Measurements from ENCODE around the gene FSTL3. TPM values are rescaled to one million over a fixed set of nuclear protein-coding genes. Genes with fewer than 3 reads are reported as not detected.

The FSTL3 gene
- total and polyA plus RNA-seq, 10 of the 15 experiments (the other 5 are each of a cell fraction or from before 2014, with no cell fraction given), result 0.42 to 13.5 (median 3.6) TPM

GRCh38 chr19:644363-644762, 31.8 kb upstream of the FSTL3 start (continued):
- TF ChIP-seq, protein P1, sequence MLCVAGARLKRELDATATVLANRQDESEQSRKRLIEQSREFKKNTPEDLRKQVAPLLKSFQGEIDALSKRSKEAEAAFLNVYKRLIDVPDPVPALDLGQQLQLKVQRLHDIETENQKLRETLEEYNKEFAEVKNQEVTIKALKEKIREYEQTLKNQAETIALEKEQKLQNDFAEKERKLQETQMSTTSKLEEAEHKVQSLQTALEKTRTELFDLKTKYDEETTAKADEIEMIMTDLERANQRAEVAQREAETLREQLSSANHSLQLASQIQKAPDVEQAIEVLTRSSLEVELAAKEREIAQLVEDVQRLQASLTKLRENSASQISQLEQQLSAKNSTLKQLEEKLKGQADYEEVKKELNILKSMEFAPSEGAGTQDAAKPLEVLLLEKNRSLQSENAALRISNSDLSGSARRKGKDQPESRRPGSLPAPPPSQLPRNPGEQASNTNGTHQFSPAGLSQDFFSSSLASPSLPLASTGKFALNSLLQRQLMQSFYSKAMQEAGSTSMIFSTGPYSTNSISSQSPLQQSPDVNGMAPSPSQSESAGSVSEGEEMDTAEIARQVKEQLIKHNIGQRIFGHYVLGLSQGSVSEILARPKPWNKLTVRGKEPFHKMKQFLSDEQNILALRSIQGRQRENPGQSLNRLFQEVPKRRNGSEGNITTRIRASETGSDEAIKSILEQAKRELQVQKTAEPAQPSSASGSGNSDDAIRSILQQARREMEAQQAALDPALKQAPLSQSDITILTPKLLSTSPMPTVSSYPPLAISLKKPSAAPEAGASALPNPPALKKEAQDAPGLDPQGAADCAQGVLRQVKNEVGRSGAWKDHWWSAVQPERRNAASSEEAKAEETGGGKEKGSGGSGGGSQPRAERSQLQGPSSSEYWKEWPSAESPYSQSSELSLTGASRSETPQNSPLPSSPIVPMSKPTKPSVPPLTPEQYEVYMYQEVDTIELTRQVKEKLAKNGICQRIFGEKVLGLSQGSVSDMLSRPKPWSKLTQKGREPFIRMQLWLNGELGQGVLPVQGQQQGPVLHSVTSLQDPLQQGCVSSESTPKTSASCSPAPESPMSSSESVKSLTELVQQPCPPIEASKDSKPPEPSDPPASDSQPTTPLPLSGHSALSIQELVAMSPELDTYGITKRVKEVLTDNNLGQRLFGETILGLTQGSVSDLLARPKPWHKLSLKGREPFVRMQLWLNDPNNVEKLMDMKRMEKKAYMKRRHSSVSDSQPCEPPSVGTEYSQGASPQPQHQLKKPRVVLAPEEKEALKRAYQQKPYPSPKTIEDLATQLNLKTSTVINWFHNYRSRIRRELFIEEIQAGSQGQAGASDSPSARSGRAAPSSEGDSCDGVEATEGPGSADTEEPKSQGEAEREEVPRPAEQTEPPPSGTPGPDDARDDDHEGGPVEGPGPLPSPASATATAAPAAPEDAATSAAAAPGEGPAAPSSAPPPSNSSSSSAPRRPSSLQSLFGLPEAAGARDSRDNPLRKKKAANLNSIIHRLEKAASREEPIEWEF (IDR thresholded peaks at IDR 0.05; ENCODE audit: insufficient replicate concordance, low read depth, low read length), result no peak
- TF ChIP-seq ZSCAN29 (IDR thresholded peaks at IDR 0.05), result no peak
- no peak for TF ChIP-seq HDGF (IDR thresholded peaks at IDR 0.05)
- no peak for TF ChIP-seq MXI1 (IDR thresholded peaks at IDR 0.05; ENCODE audit: low read depth, low read length)
- no peak for TF ChIP-seq CHD4 (IDR thresholded peaks at IDR 0.05)
- TF ChIP-seq, protein P2, sequence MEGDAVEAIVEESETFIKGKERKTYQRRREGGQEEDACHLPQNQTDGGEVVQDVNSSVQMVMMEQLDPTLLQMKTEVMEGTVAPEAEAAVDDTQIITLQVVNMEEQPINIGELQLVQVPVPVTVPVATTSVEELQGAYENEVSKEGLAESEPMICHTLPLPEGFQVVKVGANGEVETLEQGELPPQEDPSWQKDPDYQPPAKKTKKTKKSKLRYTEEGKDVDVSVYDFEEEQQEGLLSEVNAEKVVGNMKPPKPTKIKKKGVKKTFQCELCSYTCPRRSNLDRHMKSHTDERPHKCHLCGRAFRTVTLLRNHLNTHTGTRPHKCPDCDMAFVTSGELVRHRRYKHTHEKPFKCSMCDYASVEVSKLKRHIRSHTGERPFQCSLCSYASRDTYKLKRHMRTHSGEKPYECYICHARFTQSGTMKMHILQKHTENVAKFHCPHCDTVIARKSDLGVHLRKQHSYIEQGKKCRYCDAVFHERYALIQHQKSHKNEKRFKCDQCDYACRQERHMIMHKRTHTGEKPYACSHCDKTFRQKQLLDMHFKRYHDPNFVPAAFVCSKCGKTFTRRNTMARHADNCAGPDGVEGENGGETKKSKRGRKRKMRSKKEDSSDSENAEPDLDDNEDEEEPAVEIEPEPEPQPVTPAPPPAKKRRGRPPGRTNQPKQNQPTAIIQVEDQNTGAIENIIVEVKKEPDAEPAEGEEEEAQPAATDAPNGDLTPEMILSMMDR (IDR thresholded peaks at IDR 0.05 in 2 of 3, conservative IDR thresholded peaks at IDR 0.05 in 1 of 3; ENCODE audit: control insufficient read depth in 2 of 3, extremely low read depth in 1 of 3, insufficient read depth in 1 of 3, low read depth in 3 of 3, low read length in 3 of 3), result no peak
- TF ChIP-seq SIX5 (IDR thresholded peaks at IDR 0.05; ENCODE audit: low read depth, low read length, severe bottlenecking), result no peak
- TF ChIP-seq, protein P3, sequence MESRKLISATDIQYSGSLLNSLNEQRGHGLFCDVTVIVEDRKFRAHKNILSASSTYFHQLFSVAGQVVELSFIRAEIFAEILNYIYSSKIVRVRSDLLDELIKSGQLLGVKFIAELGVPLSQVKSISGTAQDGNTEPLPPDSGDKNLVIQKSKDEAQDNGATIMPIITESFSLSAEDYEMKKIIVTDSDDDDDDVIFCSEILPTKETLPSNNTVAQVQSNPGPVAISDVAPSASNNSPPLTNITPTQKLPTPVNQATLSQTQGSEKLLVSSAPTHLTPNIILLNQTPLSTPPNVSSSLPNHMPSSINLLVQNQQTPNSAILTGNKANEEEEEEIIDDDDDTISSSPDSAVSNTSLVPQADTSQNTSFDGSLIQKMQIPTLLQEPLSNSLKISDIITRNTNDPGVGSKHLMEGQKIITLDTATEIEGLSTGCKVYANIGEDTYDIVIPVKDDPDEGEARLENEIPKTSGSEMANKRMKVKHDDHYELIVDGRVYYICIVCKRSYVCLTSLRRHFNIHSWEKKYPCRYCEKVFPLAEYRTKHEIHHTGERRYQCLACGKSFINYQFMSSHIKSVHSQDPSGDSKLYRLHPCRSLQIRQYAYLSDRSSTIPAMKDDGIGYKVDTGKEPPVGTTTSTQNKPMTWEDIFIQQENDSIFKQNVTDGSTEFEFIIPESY (IDR thresholded peaks at IDR 0.05), result no peak
- no peak for TF ChIP-seq CREM (IDR thresholded peaks at IDR 0.05; ENCODE audit: low read depth)
- no peak for TF ChIP-seq SPI1 (IDR thresholded peaks at IDR 0.05; ENCODE audit: borderline replicate concordance, insufficient read depth, low read depth, low read length)

Data from GM12878 (cell line).